ENCODE measurements around the gene TLCD3B. TPM values are rescaled to one million over a fixed set of nuclear protein-coding genes. Genes with fewer than 3 reads are reported as not detected.
A peak's percentile ranks its signal among the peaks of the same experiment; 100 is the strongest.

The TLCD3B gene
- total and polyA plus RNA-seq, 9 donors = 0.15 TPM; not detected in 8

- 82 to 87% (median 82%) methylated on average over 25 of the region's 25 CpGs for WGBS, 3 donors
- DNase-seq = peak in 1 of 5 donors; percentile 41
- Histone ChIP-seq H3K9me3 (no peaks in the 10 kb centered on the region), H3K4me1 (ENCODE audit: insufficient read depth) (peaks cover 3% of the 10 kb centered on the region), H3K27me3 (no peaks in the 10 kb centered on the region), H3K27ac (no peak overlapping the region), H3K4me3 (no peak overlapping the region), H3K36me3 (no peaks in the 10 kb centered on the region)
- TF ChIP-seq CTCF (IDR thresholded peaks at IDR 0.05) (no peak), POLR2A (IDR thresholded peaks at IDR 0.05) (no peak), EP300 (IDR thresholded peaks at IDR 0.05) (no peak)
- intact Hi-C loops (cut with DNase I) = no loop called here
Observed at GRCh38 chr16:29993191-29993902, 37.7 kb downstream of the TLCD3B start.

- 19 to 32% (median 25%) methylated on average over 7 of the region's 7 CpGs for WGBS, 3 donors
- intact Hi-C loops (cut with DNase I) = no loop called here
- Histone ChIP-seq H3K36me3 (no peaks in the 10 kb centered on the region), H3K4me3 (no peak overlapping the region), H3K9me3 (no peaks in the 10 kb centered on the region), H3K27ac (no peak overlapping the region), H3K4me1 (ENCODE audit: insufficient read depth) (peaks cover 3% of the 10 kb centered on the region), H3K27me3 (no peaks in the 10 kb centered on the region)
- TF ChIP-seq CTCF (IDR thresholded peaks at IDR 0.05) = no peak
- no peak for TF ChIP-seq EP300 (IDR thresholded peaks at IDR 0.05)
- no peak for TF ChIP-seq POLR2A (IDR thresholded peaks at IDR 0.05)
- peak in 1 of 5 donors; percentile 53 for DNase-seq
Observed at GRCh38 chr16:29992344-29992967, 38.6 kb downstream of the TLCD3B start.

- intact Hi-C loops (cut with DNase I) = no loop called here
- WGBS, 3 donors = 62 to 85% (median 68%) methylated on average over 4 to 5 of the region's 5 CpGs
- Histone ChIP-seq H3K9me3 (no peaks in the 10 kb centered on the region), H3K27ac (no peak overlapping the region), H3K27me3 (no peaks in the 10 kb centered on the region), H3K4me3 (no peak overlapping the region), H3K4me1 (ENCODE audit: insufficient read depth) (no peaks in the 10 kb centered on the region), H3K36me3 (no peaks in the 10 kb centered on the region)
- peak in 1 of 5 donors; percentile 50 for DNase-seq
- TF ChIP-seq EP300 (IDR thresholded peaks at IDR 0.05) = no peak
- TF ChIP-seq CTCF (IDR thresholded peaks at IDR 0.05) = no peak
- TF ChIP-seq POLR2A (IDR thresholded peaks at IDR 0.05) = no peak
Observed at GRCh38 chr16:29991571-29991904, 39.5 kb downstream of the TLCD3B start.

- no peaks in the 10 kb centered on the region for H3K36me3 ChIP-seq
- DNase-seq = peak in 1 of 5 donors; percentile 38
- H3K9me3 ChIP-seq = no peaks in the 10 kb centered on the region
- no peak overlapping the region for H3K27ac ChIP-seq
- intact Hi-C loops (cut with DNase I) = no loop called here
- H3K4me3 ChIP-seq = no peak overlapping the region
- WGBS, 3 donors = 82 to 88% (median 83%) methylated on average over 33 to 35 of the region's 35 CpGs
- no peak for TF ChIP-seq POLR2A (IDR thresholded peaks at IDR 0.05)
- TF ChIP-seq EP300 (IDR thresholded peaks at IDR 0.05) = no peak
- no peak for TF ChIP-seq CTCF (IDR thresholded peaks at IDR 0.05)
- H3K27me3 ChIP-seq = no peaks in the 10 kb centered on the region
- no peaks in the 10 kb centered on the region for H3K4me1 ChIP-seq (ENCODE audit: insufficient read depth)
Observed at GRCh38 chr16:29990883-29991570, 40.0 kb downstream of the TLCD3B start.
